ENCODE data around the gene TNF. TPM values are rescaled to one million over a fixed set of nuclear protein-coding genes. Genes with fewer than 3 reads are reported as not detected.
A peak's percentile ranks its signal among the peaks of the same experiment; 100 is the strongest.

Gene TNF
- total and polyA plus RNA-seq, 2 donors from 2014 or later = 0.69 to 5.4 TPM

DNA sequence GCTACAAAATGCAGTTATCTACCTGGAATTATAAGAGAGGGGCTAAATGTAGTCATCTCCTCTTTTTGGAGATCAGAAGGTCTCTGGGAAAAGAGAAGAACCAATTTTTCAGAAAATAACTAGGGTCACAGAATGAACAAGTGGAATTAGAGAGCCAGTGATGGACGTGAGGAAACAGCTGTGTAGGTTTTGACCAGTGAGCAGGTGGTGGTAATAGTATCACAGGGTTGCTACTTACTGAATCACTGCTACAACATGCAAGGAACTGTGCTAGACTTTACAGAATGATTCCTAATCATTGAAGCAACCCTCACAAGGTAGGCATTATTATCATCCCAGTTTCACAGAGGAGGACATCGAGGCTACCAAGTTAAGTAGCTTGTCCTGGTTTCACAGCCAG, 30.7 kb upstream of the TNF start:
- no peak for FAIRE-seq
- H3K9ac ChIP-seq (ENCODE audit: low read length in 3 of 3) = no peak overlapping the region

GRCh38 chr6:31545291-31545690, 30.1 kb upstream of the TNF start:
- no peak for TF ChIP-seq CTCF (IDR thresholded peaks at IDR 0.05; ENCODE audit: borderline replicate concordance, extremely low read depth, insufficient read depth)
- Histone ChIP-seq H3K9me3 (ENCODE audit: control insufficient read depth in 2 of 3, insufficient read depth in 1 of 3, low read length in 3 of 3) (no peaks in the 10 kb centered on the region), H3K27ac (ENCODE audit: low read depth in 2 of 2, low read length in 2 of 2) (no peak overlapping the region), H3K4me1 (ENCODE audit: control insufficient read depth in 2 of 3, insufficient read depth in 2 of 3, low read depth in 1 of 3, low read length in 3 of 3) (peaks cover 0 to 18% (median 11%) of the 10 kb centered on the region in 3 donors), H3K27me3 (ENCODE audit: control insufficient read depth, insufficient read depth, low read length) (no peaks in the 10 kb centered on the region), H3K4me3 (ENCODE audit: low read length in 3 of 3) (no peak overlapping the region), H3K36me3 (ENCODE audit: control insufficient read depth in 2 of 3, insufficient read depth in 3 of 3, low read length in 3 of 3) (peaks cover 0 to 6% (median under 1%) of the 10 kb centered on the region in 3 donors), H3K9ac (ENCODE audit: low read length in 3 of 3) (no peak overlapping the region)
- intact Hi-C loops (cut with DNase I) = loop anchor here (2.0 kb wide), 1 partner anchor 54 kb away; no protein-coding TSS in a partner anchor
- FAIRE-seq (no peak), DNase-seq (no peak)

More for the DNA sequence above, 30.7 kb upstream of the TNF start:
- no peak for DNase-seq
- Histone ChIP-seq H3K4me3 (ENCODE audit: low read length in 3 of 3) (no peak overlapping the region), H3K9me3 (ENCODE audit: control insufficient read depth in 2 of 3, insufficient read depth in 1 of 3, low read length in 3 of 3) (no peaks in the 10 kb centered on the region), H3K27ac (ENCODE audit: low read depth in 2 of 2, low read length in 2 of 2) (no peak overlapping the region), H3K4me1 (ENCODE audit: control insufficient read depth in 2 of 3, insufficient read depth in 2 of 3, low read depth in 1 of 3, low read length in 3 of 3) (peaks cover 0 to 24% (median 16%) of the 10 kb centered on the region in 3 donors), H3K27me3 (ENCODE audit: control insufficient read depth, insufficient read depth, low read length) (no peaks in the 10 kb centered on the region), H3K36me3 (ENCODE audit: control insufficient read depth in 2 of 3, insufficient read depth in 3 of 3, low read length in 3 of 3) (peaks cover 3 to 12% (median 5%) of the 10 kb centered on the region in 3 donors)
- TF ChIP-seq CTCF (IDR thresholded peaks at IDR 0.05; ENCODE audit: borderline replicate concordance, extremely low read depth, insufficient read depth) = no peak
- intact Hi-C loops (cut with DNase I) = loop anchor here (2.0 kb wide), 1 partner anchor 54 kb away; no protein-coding TSS in a partner anchor

GRCh38 chr6:31546339-31546957, 28.9 kb upstream of the TNF start, which contains the start of gene ATP6V1G2:
Gene ATP6V1G2 (minus strand): TSS chr6:31546608. CDS start chr6:31546559, 49 bp downstream.
- peaks cover 0 to 10% (median 5%) of the 10 kb centered on the region in 3 donors for H3K36me3 ChIP-seq (ENCODE audit: control insufficient read depth in 2 of 3, insufficient read depth in 3 of 3, low read length in 3 of 3)
- intact Hi-C loops (cut with DNase I) = no loop called here
- peak within 1 kb of the TSS; percentile 73 to 90 for H3K27ac ChIP-seq (ENCODE audit: low read depth in 2 of 2, low read length in 2 of 2)
- H3K4me1 ChIP-seq (ENCODE audit: control insufficient read depth in 2 of 3, insufficient read depth in 2 of 3, low read depth in 1 of 3, low read length in 3 of 3) = peaks cover 0 to 14% (median 10%) of the 10 kb centered on the region in 3 donors
- H3K4me3 ChIP-seq (ENCODE audit: low read length in 3 of 3) = peak within 1 kb of the TSS; percentile 64 to 89 (median 76)
- FAIRE-seq (no peak), DNase-seq (peak; percentile 93 to 96 (median 94))
- no peaks in the 10 kb centered on the region for H3K27me3 ChIP-seq (ENCODE audit: control insufficient read depth, insufficient read depth, low read length)
- TF ChIP-seq CTCF (IDR thresholded peaks at IDR 0.05; ENCODE audit: borderline replicate concordance, extremely low read depth, insufficient read depth) = peak; percentile 99
- peak within 1 kb of the TSS; percentile 11 to 87 (median 71) for H3K9ac ChIP-seq (ENCODE audit: low read length in 3 of 3)
- no peaks in the 10 kb centered on the region for H3K9me3 ChIP-seq (ENCODE audit: control insufficient read depth in 2 of 3, insufficient read depth in 1 of 3, low read length in 3 of 3)

Data from kidney (tissue), 14 donors.